HT-29 (cell line): ENCODE measurements around the gene PEX3. TPM values are rescaled to one million over a fixed set of nuclear protein-coding genes. Genes with fewer than 3 reads are reported as not detected.
"Not testable (repeated sequence)": the region's sequence is repeated elsewhere in the genome, so short reads cannot be mapped to it uniquely, and the experiment has no call there.

ENCODE experiments used
- DNase-seq: peaks from one replicate; pipeline ENCODE4 v3.0.0-alpha.2; 2015; ENCODE audit warnings: low spot score
- total RNA-seq: library from RNA; depleted of rRNA; stranded (reverse); fragments of >200 nt; shearing (Covaris generic); gene quantifications from 2 replicates; pipeline ENCODE4 v1.2.3, GENCODE V29; 2014

Gene PEX3
- total RNA-seq, 1 experiment from 2014 or later: 10.5 TPM

- no peak for DNase-seq
These were observed 56.0 kb downstream of the PEX3 start for GRCh38 chr6:143506620-143507019.

DNA sequence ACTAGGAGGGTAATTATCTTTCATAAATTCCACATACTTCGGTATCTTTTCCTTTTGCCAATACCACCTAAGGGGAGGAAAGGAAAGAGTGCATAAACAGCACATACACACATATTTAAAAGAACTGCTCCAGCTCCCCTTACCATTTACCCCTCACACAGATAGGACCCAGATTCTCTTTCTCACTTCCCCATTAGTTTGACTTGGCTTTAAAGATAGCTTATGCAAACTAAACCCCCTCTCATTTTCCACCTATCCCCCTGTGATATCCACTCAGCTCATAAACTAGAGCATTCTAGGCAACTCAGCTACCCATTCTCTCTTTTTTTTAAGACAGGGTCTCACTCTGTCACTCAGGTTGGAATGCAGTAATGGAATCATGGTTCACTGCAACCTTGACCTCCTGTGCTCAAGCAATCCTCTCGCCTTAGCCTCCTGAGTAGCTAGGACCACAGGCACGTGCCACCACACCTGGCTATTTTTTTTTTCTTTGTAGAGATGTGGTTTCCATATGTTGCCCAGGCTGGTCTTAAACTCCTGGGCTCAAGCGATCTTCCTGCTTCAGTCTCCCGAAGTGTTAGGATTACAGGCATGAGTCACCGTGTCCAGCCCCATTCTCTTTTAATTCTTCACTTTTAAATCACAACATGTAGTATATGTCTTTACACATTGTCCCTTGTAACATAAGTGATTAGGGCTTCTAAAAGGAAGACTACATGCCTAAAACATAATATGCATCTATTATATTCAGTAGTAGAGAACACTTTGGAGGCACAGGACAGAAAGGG lies 56.9 kb downstream of the PEX3 start:
- DNase-seq: no peak

- DNase-seq: not testable (repeated sequence)
These were observed 59.7 kb downstream of the PEX3 start for GRCh38 chr6:143510326-143510725.

- DNase-seq: peak; percentile 86
These were observed 60.6 kb downstream of the PEX3 start, which contains the start of gene FUCA2 for GRCh38 chr6:143510991-143511891. Gene FUCA2, minus strand, starts transcription at chr6:143511720. Its CDS starts 86 bp downstream, at chr6:143511634.

- DNase-seq: peak; percentile 49
These were observed 62.8 kb downstream of the PEX3 start for GRCh38 chr6:143513410-143513809.

- no peak for DNase-seq
These were observed 64.6 kb downstream of the PEX3 start for GRCh38 chr6:143515061-143515760.

GRCh38 chr6:143515766-143516355 lies 65.3 kb downstream of the PEX3 start:
- DNase-seq: no peak

DNA sequence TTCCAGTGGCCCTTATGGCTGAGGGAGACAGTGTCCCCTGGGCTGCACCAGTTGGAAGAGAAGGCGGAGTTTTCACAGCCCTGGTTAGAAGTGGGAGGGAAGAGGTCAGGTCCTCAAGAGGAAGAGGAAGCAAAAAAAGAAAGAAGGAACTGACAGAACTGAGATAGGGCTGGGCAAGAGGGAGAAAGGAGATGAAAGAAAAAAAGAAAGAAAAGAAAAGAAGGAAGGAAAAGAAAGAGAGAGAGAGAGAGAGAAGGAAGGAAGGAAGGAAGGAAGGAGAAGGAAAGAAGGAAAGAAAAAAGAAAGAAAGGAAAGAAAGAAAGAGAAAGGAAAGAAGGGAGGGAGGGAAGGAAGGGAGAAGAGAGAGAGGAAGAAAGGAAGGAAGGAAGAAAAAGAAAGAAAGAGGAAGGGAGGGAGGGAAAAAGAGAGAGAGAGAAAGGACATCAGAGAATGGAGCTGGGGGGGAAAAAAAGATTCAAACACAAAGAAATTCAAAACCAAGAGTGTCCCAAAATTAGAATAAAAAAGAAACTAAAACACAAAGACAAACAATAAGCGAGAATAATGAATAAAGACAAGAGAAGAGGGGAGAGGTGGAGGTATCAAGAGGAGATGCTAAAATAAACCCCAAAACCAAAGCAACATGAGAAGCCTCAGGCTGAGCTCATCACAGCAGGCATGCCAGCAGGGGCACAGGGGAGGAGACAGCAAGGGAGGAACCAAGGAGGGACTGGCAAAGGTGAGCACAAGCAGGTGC lies 66.3 kb downstream of the PEX3 start:
- peak; percentile 23 for DNase-seq

- no peak for DNase-seq
These were observed 66.8 kb downstream of the PEX3 start for GRCh38 chr6:143517447-143517773.

- peak; percentile 52 for DNase-seq
These were observed 71.5 kb downstream of the PEX3 start for GRCh38 chr6:143522039-143522600.

DNA sequence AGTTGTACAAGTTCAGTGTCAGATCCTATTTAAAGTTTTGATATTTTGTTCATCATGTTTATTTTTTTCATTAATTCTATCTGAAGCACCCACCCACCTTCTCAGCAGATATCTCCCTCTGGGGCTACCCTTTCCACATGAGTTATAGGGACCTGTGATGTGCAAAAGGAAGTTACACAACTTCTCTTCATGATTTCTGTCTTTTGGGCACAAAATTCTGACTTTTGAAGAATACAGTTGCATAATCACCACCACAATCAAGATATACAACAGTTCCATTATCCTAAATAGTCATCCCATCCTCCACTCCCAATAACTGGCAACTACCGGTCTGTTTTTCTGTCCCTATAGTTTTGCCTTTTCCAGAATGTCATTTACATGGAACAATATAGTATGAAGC lies 74.8 kb downstream of the PEX3 start:
- no peak for DNase-seq

DNA sequence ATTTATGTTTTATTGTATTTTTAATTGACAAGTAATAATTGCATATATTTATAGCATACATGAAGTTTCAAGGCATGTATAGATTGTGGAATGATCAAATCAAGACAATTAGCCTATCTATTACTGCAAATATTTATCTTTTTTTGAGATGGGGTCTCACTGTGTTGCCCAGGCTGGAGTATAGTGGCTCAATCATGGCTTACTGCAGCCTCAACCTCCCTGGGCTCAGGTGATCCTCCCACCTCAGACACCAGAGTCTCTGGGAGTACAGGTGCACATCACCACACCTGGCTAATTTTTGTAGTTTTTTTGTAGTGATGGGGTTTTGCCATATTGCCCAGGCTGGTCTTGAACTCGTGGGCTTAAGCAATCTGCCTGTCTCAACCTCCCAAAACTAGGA lies 77.1 kb downstream of the PEX3 start:
- DNase-seq: no peak

GRCh38 chr6:143528164-143528811 lies 77.7 kb downstream of the PEX3 start:
- no peak for DNase-seq

GRCh38 chr6:143529095-143529494 lies 78.5 kb downstream of the PEX3 start:
- no peak for DNase-seq

GRCh38 chr6:143531720-143532499 lies 81.3 kb downstream of the PEX3 start:
- no peak for DNase-seq

GRCh38 chr6:143535189-143535614 lies 84.6 kb downstream of the PEX3 start:
- DNase-seq: no peak

GRCh38 chr6:143536461-143536865 lies 85.9 kb downstream of the PEX3 start:
- peak; percentile 38 for DNase-seq

GRCh38 chr6:143536866-143537691 lies 86.5 kb downstream of the PEX3 start:
- DNase-seq: peak; percentile 56
